ENCODE data around the gene MYOZ3.

The MYOZ3 gene, protein sequence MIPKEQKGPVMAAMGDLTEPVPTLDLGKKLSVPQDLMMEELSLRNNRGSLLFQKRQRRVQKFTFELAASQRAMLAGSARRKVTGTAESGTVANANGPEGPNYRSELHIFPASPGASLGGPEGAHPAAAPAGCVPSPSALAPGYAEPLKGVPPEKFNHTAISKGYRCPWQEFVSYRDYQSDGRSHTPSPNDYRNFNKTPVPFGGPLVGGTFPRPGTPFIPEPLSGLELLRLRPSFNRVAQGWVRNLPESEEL

DNA sequence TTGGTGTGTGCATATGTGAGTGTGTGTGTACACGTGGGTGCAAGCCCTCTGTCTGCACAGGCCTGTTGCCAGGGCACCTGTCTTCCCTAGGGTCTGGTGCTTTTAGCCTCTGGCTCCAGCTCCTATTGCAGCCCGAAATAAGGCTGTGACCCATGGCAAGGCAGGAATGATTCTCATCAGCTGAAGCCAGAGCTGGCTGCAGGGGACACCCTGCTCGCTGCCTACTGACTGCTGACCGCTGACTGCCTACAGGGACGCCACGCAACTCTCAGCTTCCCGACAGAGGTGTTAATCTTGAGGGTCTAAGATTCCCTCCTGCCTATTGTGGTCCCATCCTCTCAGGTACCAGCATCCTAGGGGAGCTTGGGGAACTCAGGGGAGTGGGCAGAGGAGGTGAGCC, at the start of gene MYOZ3:
Gene MYOZ3, plus strand, starts transcription at position 166 of the 400 bp plus-strand sequence. CDS start 1,691 bp downstream, outside the sequence.
- no peak for DNase-seq (ENCODE audit: low read depth)

DNA sequence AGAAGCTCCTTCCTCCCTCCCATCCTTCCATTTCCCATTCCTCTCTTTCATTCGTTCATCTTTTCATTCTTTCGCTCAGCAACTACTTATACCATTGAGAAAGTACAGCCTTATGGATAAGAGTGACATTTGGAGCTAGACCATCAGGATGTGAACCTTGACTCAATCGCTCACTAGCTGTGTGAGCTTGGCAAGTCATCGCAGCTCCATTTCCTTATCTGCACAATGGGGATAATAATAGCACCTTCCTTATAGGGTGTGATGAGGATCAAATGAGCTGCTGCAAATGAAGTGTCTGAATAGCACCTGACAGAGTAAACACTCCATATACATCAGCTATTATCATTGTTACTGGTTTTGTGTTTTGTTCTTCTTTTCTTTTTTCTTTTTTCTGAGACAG, 48.6 kb upstream of the MYOZ3 start:
- no peak for DNase-seq (ENCODE audit: low read depth)

DNA sequence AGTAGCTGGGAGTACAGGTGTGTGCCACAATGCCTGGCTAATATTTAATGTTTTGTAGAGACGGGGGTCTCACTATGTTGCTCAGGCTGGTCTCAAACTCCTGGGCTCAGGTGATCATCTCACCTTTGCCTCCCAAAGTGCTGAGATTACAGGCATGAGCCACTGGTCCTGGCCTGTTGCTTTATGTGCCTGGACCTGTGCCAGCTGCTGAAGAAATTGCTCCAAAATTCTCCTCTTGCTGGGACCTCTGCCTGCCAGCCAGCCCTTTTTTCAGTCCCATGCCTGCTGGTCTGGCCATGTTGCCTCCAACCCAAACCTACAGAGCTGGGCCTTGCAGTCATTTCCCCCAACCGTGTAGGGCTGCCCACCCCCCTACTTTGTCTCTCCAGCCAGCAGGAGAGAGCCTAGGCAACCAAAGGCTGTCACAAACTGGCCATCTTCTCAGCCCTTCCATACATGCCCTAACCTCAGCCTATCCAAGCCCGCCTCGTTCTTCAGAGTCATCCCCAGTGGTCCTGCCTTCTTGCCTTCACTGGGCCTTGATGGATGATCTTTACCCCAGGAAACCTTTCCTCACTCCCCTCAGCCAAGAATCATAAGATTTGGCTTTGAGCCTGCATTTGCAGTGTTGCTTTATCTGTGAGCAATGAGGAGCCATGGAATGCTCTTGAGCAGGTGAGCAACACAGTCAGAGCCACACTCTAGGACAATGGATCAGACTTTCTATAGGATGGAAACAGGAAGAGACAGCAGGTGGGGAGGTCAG, 48.0 kb upstream of the MYOZ3 start:
- no peak for DNase-seq (ENCODE audit: low read depth)

DNA sequence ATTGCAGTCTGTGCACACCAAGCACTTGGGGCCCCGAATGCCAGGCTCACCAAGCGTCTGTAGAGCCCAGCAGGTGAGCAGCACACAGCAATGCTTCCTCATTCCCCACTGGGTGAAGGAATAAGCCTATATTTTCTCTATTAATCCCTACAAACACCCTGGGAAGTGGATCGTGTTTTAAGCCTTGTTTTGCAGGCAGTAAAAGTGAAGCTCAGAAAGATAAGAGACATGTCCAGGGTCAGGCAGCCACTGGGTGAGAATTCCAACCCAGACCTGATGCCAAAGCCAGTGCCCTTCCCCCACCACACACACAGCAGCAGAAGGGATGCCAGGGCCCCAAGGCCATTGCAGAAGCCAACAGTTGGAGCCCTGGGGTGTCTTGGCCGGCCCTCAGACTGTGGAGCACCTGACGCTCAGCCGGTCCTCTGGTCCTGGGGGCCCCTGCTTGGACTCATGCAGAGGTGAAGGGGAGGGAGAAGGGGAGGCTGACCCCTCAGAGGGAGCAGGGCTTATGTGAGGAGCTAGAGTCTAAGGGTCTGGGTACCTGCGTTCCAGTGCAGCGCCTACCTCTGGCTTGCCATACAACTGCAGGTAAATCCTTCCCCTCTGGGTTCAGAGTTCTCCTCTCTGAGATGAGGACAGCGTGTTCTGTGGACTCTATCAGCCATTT, 46.9 kb upstream of the MYOZ3 start:
- no peak for DNase-seq (ENCODE audit: low read depth)

DNA sequence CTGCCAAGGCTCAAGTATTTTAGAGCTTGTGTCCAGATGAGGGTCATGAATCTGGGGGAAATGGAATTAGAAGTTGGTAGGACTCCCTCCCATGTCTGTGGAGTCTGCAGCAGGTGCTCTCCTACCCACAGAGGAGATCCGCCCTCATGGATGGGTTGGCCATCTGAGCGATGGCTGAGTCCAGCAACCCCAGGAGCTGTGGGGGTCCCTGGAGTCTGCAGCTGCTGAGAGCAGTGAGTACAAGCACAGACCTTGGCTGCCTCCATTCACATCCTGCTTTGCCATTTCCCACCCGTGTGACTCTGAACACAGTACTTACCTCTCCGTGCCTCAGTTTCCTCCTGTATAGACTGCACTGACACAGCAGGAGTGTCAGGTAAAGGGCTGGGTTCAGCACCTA, 46.4 kb upstream of the MYOZ3 start:
- no peak for DNase-seq (ENCODE audit: low read depth)

DNA sequence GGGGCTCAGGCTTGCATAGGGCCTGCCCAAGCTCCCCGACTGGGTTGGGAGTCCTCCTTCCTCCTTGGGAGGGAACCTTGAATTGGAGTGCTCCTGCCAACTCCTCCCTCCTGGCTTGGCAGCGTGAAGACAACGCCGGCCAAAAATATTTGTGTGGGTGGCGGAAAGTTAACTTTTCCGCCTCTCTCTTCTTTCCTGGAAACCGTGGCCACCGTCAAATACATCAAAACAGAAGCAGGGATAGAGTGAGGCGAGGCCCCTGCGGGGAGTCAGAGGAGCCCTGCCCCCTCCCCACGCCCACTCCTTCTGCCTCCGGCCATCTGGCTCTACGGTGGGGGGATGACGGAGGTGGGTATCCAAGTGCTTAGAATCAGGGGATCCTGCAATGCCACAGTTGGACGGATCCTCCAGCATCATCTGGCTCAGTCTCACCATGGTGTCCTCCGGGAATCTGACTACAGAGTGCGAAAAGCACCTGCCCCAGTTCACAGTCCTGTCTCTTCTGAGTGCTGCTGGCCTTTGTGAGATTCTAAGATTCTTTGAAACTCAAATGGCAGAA, 45.8 kb upstream of the MYOZ3 start:
- no peak for DNase-seq (ENCODE audit: low read depth)

DNA sequence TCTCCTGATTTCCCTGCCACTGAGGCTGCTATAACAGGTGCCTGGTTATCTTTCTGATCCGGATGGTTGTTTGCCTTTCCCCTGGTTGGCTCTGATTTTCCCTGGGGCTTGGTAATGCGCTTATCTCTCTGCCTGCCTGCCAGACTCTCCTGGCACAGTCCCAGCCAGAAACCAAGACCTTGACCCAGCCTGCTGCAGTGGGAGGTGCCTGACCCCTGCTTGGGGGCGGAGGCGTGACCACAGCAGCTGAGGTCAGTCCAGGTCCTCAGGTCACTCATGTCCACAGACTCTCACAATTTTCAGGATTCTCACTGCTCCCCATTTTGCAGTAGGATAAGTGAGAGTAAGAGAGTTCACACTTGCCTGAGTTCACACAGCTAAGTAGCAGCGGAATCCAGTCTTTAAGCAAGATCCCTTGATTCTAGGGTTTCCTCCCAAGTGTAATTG, 45.0 kb upstream of the MYOZ3 start:
- no peak for DNase-seq (ENCODE audit: low read depth)

DNA sequence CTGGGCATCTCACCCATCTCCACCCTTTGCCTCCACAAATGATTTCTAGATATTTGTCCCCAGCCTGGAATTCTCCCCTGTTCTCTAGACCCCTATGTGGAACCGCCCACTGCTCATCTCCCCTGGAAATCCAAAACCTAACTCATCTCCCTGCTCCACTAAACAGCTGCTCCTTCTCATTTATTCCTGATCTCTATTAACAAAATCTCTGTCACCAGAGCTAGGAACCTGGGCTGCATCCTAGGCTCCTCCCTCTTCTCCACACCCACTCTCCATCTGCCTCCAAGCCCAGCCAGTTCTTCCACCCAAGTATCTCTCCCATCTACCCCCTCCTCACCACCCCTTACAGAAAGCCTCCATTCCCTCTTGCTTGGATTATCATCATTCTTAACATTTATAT, 44.5 kb upstream of the MYOZ3 start:
- DNase-seq (ENCODE audit: low read depth) = no peak

DNA sequence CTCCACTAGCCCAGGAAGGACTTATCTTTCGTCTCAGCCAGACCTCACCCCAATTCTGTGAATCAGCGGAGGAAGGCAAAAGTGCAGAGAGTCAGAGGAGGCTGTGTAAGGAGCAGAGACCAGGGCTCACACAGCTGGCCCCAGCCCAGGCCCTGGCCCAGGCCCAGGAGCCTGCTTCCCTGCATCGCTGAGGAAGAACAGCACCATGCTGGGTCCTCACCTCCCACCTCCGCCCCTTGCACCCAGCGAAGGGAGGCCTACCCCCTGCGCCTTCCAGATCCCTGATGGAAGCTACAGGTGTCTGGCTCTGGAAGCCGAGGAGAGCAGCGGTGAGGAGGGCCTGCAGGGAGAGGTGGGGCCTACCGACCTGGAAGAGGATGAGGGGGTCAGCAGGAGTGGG, 42.9 kb upstream of the MYOZ3 start:
- DNase-seq (ENCODE audit: low read depth) = no peak

DNA sequence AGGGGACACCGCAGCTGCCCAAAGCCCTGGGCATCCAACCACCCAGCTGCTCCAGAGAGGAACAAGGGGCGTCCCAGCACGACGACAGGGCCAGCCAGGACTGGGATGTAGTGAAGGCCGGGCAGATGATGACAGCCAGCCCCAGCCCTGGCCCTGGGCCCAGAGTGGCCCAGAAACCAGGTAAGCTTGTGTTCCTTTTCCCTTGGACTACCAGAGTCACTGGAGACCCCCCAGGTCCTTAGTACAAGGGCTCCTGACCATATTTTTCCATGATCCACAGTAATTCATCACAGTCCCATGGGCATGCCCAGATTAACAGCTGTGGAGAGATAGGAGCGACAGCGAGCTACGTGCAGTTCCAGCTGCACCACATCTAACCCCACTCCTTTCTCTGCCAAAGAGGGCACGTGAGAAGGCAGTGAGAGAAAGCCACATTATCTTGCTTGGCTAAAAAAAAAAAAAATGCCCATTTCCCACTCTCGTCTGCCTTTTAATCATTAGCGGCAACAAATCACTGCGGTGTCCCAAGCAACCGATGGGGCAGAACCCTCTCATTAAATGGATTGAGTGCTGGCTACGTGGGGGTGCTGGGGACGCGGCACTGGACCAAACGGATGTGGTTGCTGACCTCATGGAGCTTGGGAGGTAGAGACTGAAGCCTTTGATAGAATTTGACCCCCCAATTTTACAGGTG, 42.3 kb upstream of the MYOZ3 start:
- DNase-seq (ENCODE audit: low read depth) = no peak

DNA sequence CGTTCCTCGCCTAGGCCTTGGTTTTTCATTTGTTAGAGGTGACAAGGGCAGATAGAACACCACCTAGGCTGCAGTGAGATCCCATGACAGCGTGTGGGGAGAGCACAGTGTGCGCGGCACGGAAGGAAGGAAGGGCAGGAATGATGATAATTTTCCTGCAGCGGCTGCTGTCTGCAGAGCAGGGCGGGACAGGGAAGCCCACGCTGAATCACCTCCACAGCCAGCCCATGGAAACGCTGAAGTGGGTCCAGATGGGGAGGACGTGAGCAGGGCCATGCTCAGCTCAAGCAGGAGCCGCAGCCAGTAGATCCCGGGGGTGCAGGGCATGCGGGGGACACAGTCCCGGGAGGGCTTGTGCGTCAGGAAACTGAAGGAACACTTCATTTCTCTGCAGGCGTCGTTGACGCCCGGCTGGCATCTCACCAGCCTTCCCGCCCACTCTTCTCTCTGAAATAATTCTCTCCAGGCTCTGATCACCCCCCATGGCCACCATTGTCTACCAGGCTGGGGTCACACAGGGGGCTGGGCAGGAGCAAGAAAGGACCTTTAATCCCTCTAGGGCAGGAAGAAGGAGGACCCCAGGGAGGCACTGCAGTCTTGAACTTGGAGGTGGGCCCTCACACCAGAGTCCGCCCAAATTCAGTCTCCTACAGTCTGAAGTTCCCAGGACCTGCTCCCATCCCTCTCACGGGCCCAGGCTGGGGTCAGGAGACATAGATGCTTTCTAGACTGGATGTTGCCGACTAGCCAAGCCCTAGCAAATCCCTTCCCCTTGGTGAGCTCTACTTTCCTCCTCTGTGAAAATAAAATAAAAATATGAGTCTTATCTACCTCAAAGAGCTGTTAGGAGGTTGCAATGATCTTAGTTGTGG, 41.5 kb upstream of the MYOZ3 start:
- DNase-seq (ENCODE audit: low read depth) = no peak

DNA sequence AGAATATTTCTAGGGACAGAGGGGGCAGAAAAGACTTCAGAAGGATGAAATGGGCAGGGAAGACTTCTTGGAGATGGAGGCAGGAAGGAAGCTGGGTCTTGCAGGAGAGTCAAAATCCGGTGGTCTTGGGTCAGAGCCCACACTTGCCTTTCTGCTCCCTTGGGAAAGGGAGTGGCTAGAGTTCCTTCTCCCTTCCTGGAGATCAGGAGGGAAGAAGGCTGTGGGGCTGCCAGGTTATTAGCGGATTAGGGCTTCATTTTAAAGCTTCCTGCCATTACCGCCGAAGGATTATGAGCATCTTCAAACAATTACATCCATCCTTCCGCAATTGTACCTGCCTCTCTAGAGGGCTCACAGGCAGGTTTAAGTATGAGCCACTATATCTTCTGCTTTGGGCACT, 39.8 kb upstream of the MYOZ3 start:
- DNase-seq (ENCODE audit: low read depth) = no peak

DNA sequence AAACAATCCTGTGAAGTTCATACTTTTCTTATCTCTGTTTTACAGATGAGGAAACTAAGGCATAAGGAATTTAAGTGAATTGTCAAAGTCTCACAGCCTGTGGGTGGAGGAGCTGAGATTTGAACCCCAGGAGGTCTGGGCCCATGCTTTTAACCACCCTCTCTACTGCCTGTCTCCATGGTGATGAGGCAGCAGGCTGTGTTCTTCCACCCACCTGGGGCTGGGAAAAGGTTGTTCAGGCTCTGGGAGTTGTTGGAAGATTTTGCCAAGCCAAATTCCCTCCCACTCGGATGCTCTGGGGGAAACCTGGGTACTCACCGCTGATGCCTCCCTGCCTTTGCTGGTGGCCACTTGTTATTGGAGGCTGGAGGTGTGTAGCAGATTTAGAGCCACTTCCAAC, 38.9 kb upstream of the MYOZ3 start:
- DNase-seq (ENCODE audit: low read depth) = no peak

DNA sequence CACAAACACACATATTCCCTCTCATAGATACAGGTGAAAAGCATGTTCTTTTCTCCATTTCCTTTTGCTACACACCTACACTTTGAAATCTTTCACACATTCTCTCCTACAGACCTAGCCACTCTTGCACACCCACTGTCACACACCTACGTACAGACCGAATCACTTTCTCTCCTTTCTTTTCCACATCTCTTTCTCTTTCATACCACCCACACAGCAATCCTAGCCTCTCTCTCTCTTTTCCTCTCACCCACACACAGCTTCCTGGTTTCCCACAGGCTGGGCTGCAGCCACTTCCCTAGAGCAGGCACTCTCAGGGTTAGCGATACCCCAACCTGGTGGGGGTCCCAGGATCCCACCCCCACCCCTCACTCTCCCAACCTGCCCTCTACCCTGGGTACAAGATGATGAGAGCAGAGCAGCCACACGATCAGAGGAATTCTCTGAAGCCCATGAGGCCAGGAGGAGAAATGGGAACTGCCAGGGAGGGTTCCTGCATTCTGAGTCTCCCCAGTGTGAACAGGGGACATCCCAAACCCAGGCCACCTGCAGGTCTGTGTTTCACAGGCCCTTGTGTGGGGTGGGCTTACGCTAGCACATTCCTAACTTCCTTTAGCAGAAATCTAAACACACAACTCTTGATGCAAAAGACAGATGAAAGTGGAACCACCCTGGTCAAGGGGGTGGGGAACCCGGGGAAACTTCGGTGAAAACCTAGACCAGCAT, 37.7 kb upstream of the MYOZ3 start:
- no peak for DNase-seq (ENCODE audit: low read depth)

DNA sequence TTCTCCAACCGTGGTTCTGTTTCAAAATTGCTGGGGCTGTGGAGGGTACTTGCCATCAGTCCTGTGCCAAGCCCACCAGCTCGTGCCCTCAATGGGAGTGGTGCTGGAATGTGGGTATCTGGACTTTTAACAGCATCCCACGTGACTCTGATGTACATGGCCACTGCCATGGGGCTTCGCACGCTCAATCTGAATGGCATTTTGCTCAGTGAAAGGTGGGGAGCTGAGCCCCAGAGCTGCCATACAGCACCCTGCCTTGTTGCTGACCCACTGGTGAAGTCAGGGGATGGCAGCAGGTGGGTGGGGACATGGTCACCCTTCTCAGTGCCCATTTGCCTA, 37.2 kb upstream of the MYOZ3 start:
- DNase-seq (ENCODE audit: low read depth) = no peak

DNA sequence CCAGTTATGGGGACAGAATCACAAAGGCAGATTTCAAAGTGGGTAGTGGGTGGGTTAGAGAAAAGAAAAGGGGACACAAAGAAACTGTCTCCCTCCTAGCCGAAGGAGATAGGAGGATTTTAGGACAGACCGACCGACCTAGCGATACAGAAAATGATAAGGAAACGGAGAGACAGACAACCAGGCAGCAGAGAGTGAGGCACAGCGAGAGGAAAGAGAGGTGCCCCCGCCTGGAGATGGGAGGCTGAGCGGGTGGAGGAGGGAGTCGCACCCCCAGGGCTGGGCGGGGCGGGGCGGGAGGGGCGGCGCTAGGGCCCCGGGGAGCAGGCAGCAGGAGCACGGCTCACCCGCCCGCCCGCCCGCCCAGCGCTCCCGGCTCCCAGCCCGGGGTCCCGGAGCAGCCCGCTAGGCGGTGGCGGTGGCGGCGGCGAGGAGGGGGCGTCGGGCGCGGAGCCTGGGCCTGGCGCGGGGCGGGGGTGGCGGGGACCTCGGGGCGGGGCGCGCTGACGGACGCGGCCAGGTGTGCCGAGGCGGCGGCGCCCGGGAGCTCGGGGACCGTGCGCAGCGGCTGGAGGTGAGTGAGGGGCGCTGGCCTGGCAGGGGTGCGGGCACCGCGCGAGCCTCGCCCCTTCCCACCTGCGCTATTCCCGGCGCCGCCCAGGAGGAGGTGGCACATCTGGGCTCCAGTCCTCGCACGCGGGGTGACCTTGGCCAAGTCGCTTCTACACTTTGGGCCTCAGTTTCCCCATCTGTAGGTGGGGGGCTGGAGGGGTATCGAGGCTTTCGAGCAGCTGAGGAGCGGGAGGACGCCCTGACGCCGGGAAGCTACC, 36.5 kb upstream of the MYOZ3 start:
- no peak for DNase-seq (ENCODE audit: low read depth)

DNA sequence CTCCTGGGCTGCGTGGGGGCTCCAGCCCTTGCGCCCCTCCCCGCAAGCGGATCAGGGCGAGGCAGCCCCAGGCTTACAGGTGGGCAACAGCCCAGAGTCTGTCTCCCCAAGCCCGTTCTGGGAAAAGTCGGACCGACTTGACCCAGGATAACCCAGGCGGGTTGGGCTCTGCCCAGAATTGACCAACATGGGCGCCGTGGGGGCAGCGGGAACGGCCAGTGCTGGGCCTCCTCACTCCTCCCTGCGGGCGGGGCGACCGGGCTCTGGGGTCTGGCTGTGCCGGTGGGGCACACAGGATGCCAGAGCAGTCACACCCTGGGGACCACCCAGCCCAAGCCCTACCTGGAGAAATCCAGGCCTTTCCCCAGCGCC, 35.9 kb upstream of the MYOZ3 start:
- no peak for DNase-seq (ENCODE audit: low read depth)

DNA sequence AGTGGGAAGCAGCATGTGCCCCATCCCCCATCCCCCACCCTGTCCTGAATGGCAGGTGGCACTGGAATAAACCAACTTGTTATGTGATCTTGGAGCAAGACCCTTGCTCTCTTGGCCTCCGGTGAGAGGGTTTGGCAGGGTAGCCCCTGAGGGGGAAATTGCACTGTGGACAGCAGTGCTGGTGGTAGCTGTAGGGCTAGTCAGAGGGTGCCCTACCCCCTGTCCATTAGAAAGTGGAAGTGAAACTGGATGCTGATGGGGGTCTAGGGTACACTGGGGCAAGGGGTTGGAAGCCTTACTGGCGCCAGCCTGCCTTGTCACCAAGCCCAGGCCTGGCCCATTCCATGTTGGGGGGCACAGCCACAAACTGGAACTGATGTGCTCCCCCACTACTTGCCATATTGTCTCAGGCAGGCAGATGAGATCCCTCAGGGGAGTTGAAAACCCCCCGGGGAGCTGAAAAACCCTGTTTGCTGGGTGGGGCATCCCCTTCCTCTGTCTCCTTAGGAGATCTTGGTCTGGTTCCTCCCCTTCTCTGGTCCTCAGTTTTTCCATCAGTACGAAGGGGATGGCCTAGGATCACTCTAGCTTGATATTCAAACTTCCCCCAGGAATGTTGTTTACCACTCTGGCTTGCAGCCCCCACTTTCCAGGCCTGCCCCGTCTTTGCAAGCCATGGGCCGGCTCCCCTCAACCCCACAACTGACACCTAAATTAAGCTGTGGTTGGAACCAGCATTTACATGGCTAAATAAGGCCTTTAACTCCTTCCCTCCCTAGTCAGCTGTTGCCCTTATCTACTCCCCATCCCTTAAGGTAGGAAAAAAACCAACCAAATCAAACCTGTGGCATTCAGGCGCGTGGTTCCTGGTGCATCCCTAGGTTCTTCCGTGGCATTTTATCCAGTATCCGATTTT, 35.0 kb upstream of the MYOZ3 start:
- DNase-seq (ENCODE audit: low read depth) = no peak

DNA sequence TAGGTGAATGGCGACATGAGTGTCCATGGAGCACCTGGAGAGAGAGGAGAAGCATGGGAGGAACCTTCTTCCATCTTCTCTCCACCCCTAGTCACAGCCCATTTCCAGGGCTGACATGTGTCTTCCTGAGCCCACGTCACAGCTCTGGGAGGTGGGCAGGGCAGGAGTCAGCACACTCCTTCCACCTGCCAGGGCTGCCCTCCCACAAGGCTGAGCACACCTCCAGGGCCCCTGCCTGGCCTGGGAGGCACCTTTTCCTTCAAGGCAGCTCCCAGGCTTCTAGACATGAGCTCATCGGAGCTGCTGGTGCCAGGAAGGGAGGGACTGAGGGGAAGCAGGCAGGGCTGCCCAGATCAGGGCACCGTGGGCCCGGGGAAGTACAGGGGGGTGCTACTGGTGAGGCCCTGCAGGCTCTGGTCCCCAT, 34.2 kb upstream of the MYOZ3 start:
- no peak for DNase-seq (ENCODE audit: low read depth)

Measured in stimulated activated CD8-positive, alpha-beta memory T cell treated with anti-CD3 and anti-CD28 coated beads, Interleukin-15, amount 100 ng/mL, for 1 hour (primary cell).